Sigmoid colon (tissue), 7 donors: ENCODE data around the gene MUC5B. TPM values are rescaled to one million over a fixed set of nuclear protein-coding genes. Genes with fewer than 3 reads are reported as not detected.

ENCODE experiments used
- DNase-seq: peaks from one replicate; pipeline ENCODE4 v3.0.0-alpha.2; 2019
- H3K27ac ChIP-seq, 4 donors: fragments of 200-600 bp; sonication (generic); one replicate each; pipeline ENCODE4 v1.5.1; 2016 to 2019; ENCODE audit warnings: mild to moderate bottlenecking in 1 of 4
- H3K27me3 ChIP-seq, 3 donors: fragments of 200-600 bp; sonication (generic); one replicate each; pipeline ENCODE4 v1.5.1; 2019; ENCODE audit warnings: mild to moderate bottlenecking in 1 of 3
- H3K36me3 ChIP-seq, 4 donors: fragments of 200-600 bp; sonication (generic); one replicate each; pipeline ENCODE4 v1.5.1; 2016 to 2019
- H3K4me1 ChIP-seq, 4 donors: fragments of 200-600 bp; sonication (generic); one replicate each; pipeline ENCODE4 v1.5.1; 2017 to 2019
- H3K4me3 ChIP-seq, 4 donors: fragments of 200-600 bp; sonication (generic); one replicate each; pipeline ENCODE4 v1.5.1; 2017 to 2019; ENCODE audit warnings: mild to moderate bottlenecking in 2 of 4, moderate library complexity in 1 of 4
- H3K9me3 ChIP-seq, 4 donors: fragments of 200-600 bp in 3 of 4; sonication (generic) in 3 of 4; one replicate each; pipeline versions ENCODE4 v1.5.1 to v1.6.1; 2013 to 2019
- EP300 ChIP-seq, 4 donors: sonication (generic); formaldehyde crosslinking; IDR thresholded peaks; one replicate each; pipeline ENCODE4 v1.6.1; 2017; ENCODE audit warnings: antibody characterized with exemption in 4 of 4
- POLR2A ChIP-seq, 2 donors: fragments of 450-650 bp; IDR thresholded peaks; one replicate each; pipeline ENCODE4 v1.6.1; 2016; ENCODE audit warnings: antibody characterized with exemption in 2 of 2, mild to moderate bottlenecking in 2 of 2, moderate library complexity in 2 of 2
- POLR2AphosphoS5 ChIP-seq, 4 donors: sonication (generic); formaldehyde crosslinking; IDR thresholded peaks; one replicate each; pipeline ENCODE4 v1.6.1; 2017; ENCODE audit warnings: antibody characterized with exemption in 4 of 4
- WGBS, 2 donors: extraction: QIAGEN DNeasy Blood & Tissue Kit; methylation state at CpG; one replicate each; pipeline ENCODE4 v1.1.7; 2013; 5-methylcytosine and 5-hydroxymethylcytosine counted together
- intact Hi-C: fragments of 100-400 bp; cut with DNase I; formaldehyde crosslinking; loops from one replicate; pipeline ENCODE4 v1.15.1; 2023
- polyA plus RNA-seq, 3 donors: library from polyadenylated mRNA; stranded (reverse); fragments of 200-250 nt; gene quantifications; one replicate each; pipeline ENCODE4 v1.2.3, GENCODE V29; 2013
- total RNA-seq, 4 donors: library from RNA; depleted of rRNA; stranded (reverse); fragments of >200 nt; gene quantifications; one replicate each; pipeline ENCODE4 v1.1.0, GENCODE V29; 2016
- TF ChIP-seq, protein P1 (sequence below), 4 experiments: fragments of 450-650 bp in 3 of 4; fragments of 200-600 bp in 1 of 4; IDR thresholded peaks; one replicate each; pipeline ENCODE4 v1.5.1; 2016 to 2019; ENCODE audit warnings: antibody characterized with exemption in 4 of 4, mild to moderate bottlenecking in 3 of 4, moderate library complexity in 2 of 4
- donor health status: healthy with polysubstance abuse.
- donor health status: Bipolar disorder and iron deficiency.
- donor health status: healthy.

Gene MUC5B
- total and polyA plus RNA-seq, 7 donors: 0.83 to 131 (median 2.8) TPM; not detected in 3

DNA sequence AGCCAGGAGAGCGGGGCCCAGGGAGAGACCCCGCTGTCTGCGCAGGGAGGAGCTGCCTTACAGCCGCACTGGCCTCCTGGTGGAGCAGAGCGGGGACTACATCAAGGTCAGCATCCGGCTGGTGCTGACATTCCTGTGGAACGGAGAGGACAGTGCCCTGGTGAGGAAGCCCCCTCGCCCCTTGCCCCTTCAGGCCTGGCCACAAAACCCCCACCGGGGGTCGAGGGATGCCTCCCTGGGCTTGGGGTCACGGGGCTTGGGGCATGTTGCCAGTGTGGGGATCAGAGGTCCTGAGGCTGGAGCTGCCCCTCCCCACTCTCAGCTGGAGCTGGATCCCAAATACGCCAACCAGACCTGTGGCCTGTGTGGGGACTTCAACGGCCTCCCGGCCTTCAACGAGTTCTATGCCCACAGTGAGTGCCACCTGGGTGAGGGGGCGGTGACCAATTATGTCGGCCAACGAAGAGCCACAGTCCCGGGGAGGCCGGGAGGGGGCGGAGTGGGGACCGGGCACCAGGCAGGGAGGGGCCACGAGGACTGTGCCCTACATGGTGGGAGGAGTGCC is 4.2 kb downstream of the MUC5B start:
- DNase-seq: peak; percentile 61
- intact Hi-C loops: no loop called here
- Histone ChIP-seq H3K27ac (no peak overlapping the region), H3K36me3 (no peaks in the 10 kb centered on the region), H3K4me1 (no peaks in the 10 kb centered on the region), H3K4me3 (no peak overlapping the region), H3K27me3 (peaks cover 0 to 88% (median 63%) of the 10 kb centered on the region in 3 donors), H3K9me3 (no peaks in the 10 kb centered on the region)
- TF ChIP-seq POLR2AphosphoS5 (IDR thresholded peaks at IDR 0.05) (no peak), POLR2A (IDR thresholded peaks at IDR 0.05) (no peak), EP300 (IDR thresholded peaks at IDR 0.05) (no peak)
- TF ChIP-seq, protein P1, sequence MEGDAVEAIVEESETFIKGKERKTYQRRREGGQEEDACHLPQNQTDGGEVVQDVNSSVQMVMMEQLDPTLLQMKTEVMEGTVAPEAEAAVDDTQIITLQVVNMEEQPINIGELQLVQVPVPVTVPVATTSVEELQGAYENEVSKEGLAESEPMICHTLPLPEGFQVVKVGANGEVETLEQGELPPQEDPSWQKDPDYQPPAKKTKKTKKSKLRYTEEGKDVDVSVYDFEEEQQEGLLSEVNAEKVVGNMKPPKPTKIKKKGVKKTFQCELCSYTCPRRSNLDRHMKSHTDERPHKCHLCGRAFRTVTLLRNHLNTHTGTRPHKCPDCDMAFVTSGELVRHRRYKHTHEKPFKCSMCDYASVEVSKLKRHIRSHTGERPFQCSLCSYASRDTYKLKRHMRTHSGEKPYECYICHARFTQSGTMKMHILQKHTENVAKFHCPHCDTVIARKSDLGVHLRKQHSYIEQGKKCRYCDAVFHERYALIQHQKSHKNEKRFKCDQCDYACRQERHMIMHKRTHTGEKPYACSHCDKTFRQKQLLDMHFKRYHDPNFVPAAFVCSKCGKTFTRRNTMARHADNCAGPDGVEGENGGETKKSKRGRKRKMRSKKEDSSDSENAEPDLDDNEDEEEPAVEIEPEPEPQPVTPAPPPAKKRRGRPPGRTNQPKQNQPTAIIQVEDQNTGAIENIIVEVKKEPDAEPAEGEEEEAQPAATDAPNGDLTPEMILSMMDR (IDR thresholded peaks at IDR 0.05): no peak
- WGBS, 2 donors: 63 to 73% methylated on average over 23 of the region's 23 CpGs

DNA sequence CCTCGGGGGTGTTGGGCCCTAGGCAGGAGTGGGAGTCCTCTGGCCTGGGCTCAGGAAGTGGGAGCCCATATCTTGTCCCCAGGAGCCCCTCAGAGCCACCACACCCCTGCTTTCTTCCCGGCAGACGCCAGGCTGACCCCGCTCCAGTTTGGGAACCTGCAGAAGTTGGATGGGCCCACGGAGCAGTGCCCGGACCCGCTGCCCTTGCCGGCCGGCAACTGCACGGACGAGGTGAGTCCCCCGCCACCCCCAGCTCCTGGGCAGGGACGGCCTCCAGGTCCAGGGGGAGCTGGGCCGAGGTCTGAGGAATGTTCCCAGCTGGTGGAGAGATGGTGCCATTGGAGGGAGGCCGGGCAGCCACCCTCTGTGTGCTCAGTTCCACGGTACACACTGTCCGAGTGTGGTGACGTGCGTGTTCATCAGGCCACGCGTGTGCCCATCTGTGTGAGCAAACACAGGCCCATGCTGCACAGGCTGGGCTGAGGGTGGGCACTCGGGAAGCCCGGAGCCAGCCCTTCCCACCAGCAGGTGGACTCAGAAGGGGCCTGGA is 4.8 kb downstream of the MUC5B start:
- intact Hi-C loops: no loop called here
- Histone ChIP-seq H3K4me1 (no peaks in the 10 kb centered on the region), H3K27me3 (peaks cover 0 to 83% (median 57%) of the 10 kb centered on the region in 3 donors), H3K27ac (no peak overlapping the region), H3K4me3 (no peak overlapping the region), H3K9me3 (no peaks in the 10 kb centered on the region), H3K36me3 (no peaks in the 10 kb centered on the region)
- whole genome bisulfite sequencing, 2 donors: 85 to 87% methylated on average over 23 of the region's 23 CpGs
- TF ChIP-seq POLR2A (IDR thresholded peaks at IDR 0.05): no peak
- TF ChIP-seq, protein P1 (IDR thresholded peaks at IDR 0.05): no peak
- TF ChIP-seq EP300 (IDR thresholded peaks at IDR 0.05): no peak
- TF ChIP-seq POLR2AphosphoS5 (IDR thresholded peaks at IDR 0.05): no peak
- peak; percentile 59 for DNase-seq

DNA sequence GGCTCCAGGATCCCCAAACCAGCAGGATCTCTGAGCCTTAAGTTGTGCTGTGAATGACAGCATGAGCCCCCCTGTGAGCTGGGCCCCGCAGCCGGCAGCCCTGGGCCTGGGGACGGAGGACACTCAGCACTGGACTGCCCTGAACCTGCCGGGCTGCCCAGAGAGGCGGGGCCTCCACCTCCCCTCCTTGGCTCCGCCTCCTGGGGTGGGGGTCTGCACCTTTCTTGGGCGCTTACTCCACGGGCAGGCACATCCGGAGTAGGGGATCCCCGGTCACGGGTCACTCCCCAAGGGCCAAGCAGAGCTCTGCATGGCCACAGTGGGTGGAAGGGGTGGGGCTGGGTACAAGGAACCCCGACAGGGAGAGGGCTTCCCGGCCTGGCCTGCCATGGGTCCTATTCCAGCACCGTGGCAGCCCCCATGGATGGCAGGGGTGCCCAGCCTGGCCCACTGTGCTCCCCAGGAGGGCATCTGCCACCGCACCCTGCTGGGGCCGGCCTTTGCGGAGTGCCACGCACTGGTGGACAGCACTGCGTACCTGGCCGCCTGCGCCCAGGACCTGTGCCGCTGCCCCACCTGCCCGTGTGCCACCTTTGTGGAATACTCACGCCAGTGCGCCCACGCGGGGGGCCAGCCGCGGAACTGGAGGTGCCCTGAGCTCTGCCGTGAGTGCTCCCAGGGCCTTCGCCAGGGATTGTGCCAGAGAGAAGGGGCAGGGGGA is 5.4 kb downstream of the MUC5B start:
- Histone ChIP-seq H3K27me3 (peaks cover 0 to 76% (median 51%) of the 10 kb centered on the region in 3 donors), H3K27ac (no peak overlapping the region), H3K4me1 (no peaks in the 10 kb centered on the region), H3K4me3 (no peak overlapping the region), H3K9me3 (no peaks in the 10 kb centered on the region), H3K36me3 (no peaks in the 10 kb centered on the region)
- TF ChIP-seq POLR2AphosphoS5 (IDR thresholded peaks at IDR 0.05): no peak
- no peak for TF ChIP-seq POLR2A (IDR thresholded peaks at IDR 0.05)
- no peak for TF ChIP-seq EP300 (IDR thresholded peaks at IDR 0.05)
- TF ChIP-seq, protein P1 (IDR thresholded peaks at IDR 0.05): no peak
- WGBS, 2 donors: 82 to 85% methylated on average over 31 of the region's 31 CpGs
- peak; percentile 63 for DNase-seq
- intact Hi-C loops: no loop called here

DNA sequence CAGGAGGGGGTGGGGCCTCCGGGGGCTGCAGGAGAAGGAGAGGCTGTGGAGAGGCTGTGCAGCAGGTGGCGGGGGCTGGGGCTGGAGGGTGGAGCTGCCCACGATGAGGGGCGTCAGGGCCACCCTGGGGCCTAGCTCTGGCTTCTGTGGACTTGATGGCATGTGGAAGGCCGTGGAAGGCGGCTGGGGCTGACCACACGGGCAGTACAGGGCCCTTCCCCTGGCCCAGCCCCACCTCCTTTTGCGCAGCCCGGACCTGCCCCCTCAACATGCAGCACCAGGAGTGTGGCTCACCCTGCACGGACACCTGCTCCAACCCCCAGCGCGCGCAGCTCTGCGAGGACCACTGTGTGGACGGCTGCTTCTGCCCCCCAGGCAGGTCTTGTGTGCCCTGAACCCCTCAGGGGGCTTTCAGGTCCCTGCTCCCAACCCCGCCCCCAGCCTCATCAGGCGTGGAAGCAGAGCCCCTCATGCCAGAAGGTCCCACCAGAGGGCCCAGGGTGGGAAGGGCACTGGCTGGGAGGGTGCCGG is 6.1 kb downstream of the MUC5B start:
- H3K9me3 ChIP-seq: no peaks in the 10 kb centered on the region
- peaks cover 0 to 69% (median 44%) of the 10 kb centered on the region in 3 donors for H3K27me3 ChIP-seq
- no peak overlapping the region for H3K27ac ChIP-seq
- no peak for TF ChIP-seq POLR2AphosphoS5 (IDR thresholded peaks at IDR 0.05)
- TF ChIP-seq, protein P1 (IDR thresholded peaks at IDR 0.05): no peak
- TF ChIP-seq EP300 (IDR thresholded peaks at IDR 0.05): no peak
- TF ChIP-seq POLR2A (IDR thresholded peaks at IDR 0.05): no peak
- H3K4me3 ChIP-seq: no peak overlapping the region
- 60 to 71% methylated on average over 18 of the region's 18 CpGs for WGBS, 2 donors
- H3K4me1 ChIP-seq: no peaks in the 10 kb centered on the region
- H3K36me3 ChIP-seq: no peaks in the 10 kb centered on the region
- no peak for DNase-seq
- intact Hi-C loops: no loop called here
